AML-193 (cell line): ENCODE measurements around the gene GUCA1C.

Experiments
- DNase-seq, 2 experiments: peaks; one replicate each; lab custom pipeline; 2025; lab: John Stamatoyannopoulos, UW

The GUCA1C gene

GRCh38 chr3:108907194-108907593, 46.5 kb downstream of the GUCA1C start:
- DNase-seq: no peak

DNA sequence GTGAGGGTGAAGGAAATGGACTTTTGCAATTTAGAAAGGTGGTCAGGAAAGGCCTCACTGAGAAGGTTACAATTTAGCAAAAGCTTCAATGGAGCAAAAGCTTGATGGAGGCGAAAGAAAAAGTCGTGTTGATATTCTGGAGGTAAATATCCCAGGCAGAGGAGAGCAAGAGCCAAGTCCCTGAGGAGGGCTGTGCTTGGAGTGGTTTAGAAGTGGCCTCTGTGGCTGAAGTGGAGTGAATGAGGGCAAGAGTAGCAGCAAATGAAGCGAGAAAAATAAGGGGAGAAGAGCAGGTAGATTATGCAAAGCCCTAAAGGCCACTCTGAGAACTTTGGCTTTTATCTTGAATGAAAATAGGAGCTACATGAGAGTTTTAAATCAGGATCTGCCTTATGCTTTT, 54.1 kb downstream of the GUCA1C start:
- no peak for DNase-seq

- DNase-seq: no peak
Measured at GRCh38 chr3:108897883-108898282, 55.8 kb downstream of the GUCA1C start.

DNA sequence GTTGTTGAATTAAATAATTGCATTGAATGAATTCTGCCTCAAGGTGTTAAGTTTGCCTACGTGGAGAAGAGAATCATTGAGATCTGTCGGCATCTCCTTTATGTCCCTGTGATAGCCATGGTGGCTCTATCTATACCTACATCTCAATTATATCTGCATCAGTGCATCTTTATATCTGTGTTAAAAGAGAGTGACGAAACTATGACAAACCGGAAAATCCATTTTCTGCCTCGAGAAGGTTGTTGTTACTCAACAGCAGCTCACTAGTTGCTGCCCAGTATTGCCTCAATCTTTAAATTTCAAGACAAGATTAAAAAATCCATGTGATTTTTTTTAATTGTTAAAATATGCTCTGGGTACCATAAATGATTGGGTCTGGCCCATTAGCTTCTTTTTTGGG, 58.7 kb downstream of the GUCA1C start:
- no peak for DNase-seq

- no peak for DNase-seq
Measured at GRCh38 chr3:108891833-108892232, 61.8 kb downstream of the GUCA1C start.

GRCh38 chr3:108887777-108888176, 65.9 kb downstream of the GUCA1C start:
- no peak for DNase-seq

GRCh38 chr3:108887121-108887520, 66.6 kb downstream of the GUCA1C start:
- no peak for DNase-seq

GRCh38 chr3:108883373-108883772, 70.3 kb downstream of the GUCA1C start:
- DNase-seq: no peak

DNA sequence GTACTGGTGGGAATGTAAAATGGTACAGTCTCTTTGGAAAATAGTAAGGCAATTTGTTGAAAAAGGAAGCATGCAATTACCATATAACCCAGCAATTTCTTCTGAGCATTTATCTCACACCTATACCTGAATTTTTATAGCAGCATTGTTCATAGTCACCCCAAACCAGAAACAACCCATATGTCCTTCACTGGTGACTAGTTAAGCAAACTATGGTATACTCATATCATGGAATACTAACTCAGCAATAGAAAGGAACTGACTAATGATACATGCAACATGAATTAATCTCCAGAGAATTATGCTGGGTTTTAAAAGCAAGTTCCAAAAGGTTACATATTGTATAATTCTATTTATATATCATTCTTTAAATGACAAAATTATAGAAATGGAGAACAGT, 70.9 kb downstream of the GUCA1C start:
- no peak for DNase-seq

DNA sequence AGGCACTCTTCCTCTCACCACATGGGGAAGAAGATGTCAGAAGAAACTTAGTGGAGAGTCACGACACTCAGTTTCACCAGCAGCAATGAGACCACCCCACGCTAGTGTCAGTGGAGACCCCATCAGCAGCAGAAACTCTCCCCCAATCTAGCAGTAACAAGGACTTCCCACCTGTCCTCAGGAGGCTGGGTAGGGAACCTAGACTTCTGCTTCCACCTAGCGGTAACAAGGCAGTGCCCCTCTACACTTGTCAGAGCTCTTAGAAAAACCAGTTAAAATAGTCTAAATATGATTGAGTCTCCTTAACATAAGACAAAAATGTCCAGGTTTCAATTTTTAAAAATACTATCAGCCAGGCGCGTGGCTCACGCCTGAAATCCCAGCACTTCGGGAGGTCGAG, 73.8 kb downstream of the GUCA1C start:
- no peak for DNase-seq

GRCh38 chr3:108877901-108878300, 75.8 kb downstream of the GUCA1C start:
- DNase-seq: no peak

GRCh38 chr3:108863799-108864135, 89.9 kb downstream of the GUCA1C start:
- no peak for DNase-seq

- DNase-seq: no peak
Measured at GRCh38 chr3:108862865-108863798, 90.5 kb downstream of the GUCA1C start.

DNA sequence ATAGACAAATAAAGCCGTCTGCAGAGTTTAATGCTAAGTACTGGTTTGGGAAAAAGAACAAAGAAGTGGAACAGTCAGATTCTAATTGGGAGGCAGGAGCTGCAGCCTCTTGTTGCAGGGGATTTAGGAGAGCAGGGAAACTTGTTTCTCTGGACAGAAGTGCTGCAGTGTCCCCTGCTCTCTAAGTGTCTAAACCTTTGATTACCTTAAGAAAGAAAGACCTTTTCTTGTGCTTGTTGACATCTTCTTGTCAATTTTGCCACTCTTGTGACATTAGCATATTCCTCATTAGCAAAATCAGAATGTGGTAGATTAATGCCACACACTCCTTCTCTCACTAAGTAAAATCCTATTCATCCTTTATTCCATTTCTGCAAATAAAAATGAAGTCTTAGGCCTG, 92.3 kb downstream of the GUCA1C start:
- DNase-seq: no peak
